Stimulated activated CD8-positive, alpha-beta memory T cell treated with anti-CD3 and anti-CD28 coated beads, Interleukin-7, amount 100 ng/mL, for 1 hour (primary cell): ENCODE measurements around the gene KRTAP1-5.
"Not testable (repeated sequence)": the region's sequence is repeated elsewhere in the genome, so short reads cannot be mapped to it uniquely, and the experiment has no call there.

Experiments used
- DNase-seq, 2 donors: peaks; one replicate each; pipeline ENCODE4 v3.0.0-alpha.2; 2020; ENCODE audit warnings: low read depth in 2 of 2

Gene KRTAP1-5

GRCh38 chr17:41048441-41048840 lies 21.4 kb upstream of the KRTAP1-5 start:
- DNase-seq: no peak

- DNase-seq: not testable (repeated sequence)
Measured at GRCh38 chr17:41046735-41047465, 19.9 kb upstream of the KRTAP1-5 start, which contains the start of gene KRTAP2-1. Gene KRTAP2-1, minus strand, starts transcription at chr17:41047316. Its CDS starts 49 bp downstream, at chr17:41047267.

- no peak for DNase-seq
Measured at GRCh38 chr17:41042953-41043352, 15.9 kb upstream of the KRTAP1-5 start.

- not testable (repeated sequence) for DNase-seq
Measured at GRCh38 chr17:41040783-41041571, 14.0 kb upstream of the KRTAP1-5 start, which contains the start of gene KRTAP1-1. Gene KRTAP1-1, minus strand, starts transcription at chr17:41041450. Its CDS starts 53 bp downstream, at chr17:41041397.

GRCh38 chr17:41037853-41038350 lies 10.9 kb upstream of the KRTAP1-5 start:
- no peak for DNase-seq

- not testable (repeated sequence) for DNase-seq
Measured at GRCh38 chr17:41034346-41034935, 7.4 kb upstream of the KRTAP1-5 start, which contains the start of gene KRTAP1-3. Gene KRTAP1-3, minus strand, starts transcription at chr17:41034874. Its CDS starts 53 bp downstream, at chr17:41034821.

DNA sequence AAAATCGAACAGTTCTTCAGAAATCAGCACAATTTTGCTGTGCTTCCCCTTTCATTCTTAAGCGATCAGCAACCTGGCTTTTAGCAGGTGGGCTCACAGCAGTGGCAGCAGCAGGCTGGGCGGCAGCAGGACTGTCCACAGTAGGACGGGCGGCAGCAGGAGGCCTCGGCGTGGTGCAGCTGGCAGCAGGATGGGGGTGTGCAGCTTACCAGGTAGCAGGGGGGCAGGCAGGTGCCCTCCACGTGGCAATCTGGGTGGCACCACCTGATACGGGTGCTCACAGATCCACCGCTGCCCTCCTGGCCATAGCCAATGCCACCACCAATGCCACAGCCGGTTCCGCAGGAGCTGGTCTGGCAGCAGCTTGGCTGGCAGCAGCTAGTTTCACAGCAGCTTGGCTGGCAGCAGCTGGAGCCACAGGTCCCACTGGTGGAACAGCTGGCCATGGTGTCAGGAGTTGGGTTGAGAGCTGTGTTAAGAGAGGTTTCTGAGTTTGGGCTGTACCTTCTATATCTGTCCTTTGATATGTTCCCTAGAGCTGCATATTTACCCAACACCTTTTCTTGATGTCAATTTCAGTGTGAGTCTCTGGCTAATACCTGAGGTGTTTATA lies 2.7 kb upstream of the KRTAP1-5 start, which contains the start of gene KRTAP1-4:
Gene KRTAP1-4, minus strand, starts transcription at position 563 of the 613 bp plus-strand sequence. Its CDS starts 117 bp downstream, at position 446.
- no peak for DNase-seq

DNA sequence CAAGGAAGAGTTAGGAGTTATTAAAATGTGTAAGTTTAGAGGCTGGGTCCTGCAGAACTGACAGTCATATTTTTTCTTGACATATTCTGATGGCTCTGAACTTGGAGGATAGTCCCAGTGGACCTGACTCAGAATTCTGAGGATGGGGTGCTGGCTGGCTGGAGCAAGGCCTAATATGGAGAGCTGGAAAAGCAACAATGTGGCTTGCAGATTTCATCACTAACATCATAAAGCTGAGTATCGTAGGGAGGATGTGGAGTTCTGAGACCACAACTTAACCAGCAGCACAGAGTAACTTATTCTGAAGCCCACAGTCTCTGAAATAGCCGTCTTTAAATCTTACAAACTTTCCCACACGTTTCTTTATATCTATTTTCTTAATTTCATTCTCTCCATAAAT lies 2.3 kb downstream of the KRTAP1-5 start:
- DNase-seq: no peak

GRCh38 chr17:41020336-41020735 lies 6.7 kb downstream of the KRTAP1-5 start:
- DNase-seq: no peak

GRCh38 chr17:41019415-41019814 lies 7.6 kb downstream of the KRTAP1-5 start:
- DNase-seq: no peak

- DNase-seq: no peak
Measured at GRCh38 chr17:41018541-41018940, 8.5 kb downstream of the KRTAP1-5 start.

DNA sequence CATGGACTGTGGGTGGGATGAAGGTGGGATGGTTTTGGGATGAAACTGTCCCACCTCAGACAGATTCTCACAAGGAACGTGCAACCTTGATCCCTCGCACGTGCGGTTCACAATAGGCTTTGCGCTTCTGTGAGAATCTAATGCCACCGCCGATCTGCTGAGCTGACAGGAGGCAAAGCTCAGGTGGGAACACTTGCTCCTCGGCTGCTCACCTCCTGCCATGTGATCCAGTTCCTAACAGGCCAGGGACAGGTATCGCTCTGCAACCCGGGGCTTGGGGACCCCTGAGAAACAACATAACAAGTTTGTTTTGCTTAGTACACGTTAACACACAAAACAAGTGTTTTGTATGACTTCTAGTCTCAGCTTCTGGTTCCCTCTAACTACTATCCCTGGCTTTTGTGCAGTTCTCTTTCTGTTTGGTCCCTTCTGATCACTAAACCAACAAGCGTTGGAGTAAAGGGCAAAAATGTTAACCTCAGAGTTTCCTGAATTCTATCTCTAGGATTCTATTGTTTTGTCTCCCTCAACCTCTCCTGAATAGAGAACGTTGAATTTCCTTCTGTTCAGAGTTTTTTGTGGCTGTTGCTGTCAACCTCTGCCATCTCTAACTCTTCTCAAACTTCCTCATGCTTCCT lies 10.3 kb downstream of the KRTAP1-5 start:
- DNase-seq: no peak

DNA sequence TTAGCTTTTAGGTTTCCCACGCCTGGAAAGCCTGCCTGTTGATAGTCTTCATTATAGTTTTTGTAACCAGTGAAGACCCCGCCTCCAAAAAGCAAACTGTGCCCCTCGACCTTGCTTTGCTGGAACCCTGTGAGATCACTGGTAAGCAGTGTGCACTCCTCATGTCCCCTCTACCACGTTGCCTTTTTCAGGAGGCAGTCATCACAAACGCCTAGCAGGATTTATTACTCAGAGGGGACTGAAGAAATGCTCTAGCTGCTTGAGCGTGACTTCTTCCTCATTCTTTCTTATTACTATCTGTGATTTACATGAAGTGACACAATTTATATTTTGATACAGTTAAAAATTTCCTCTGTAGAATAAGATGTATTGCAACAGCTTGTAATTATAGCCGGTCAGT lies 11.6 kb downstream of the KRTAP1-5 start:
- no peak for DNase-seq

GRCh38 chr17:41013606-41014005 lies 13.4 kb downstream of the KRTAP1-5 start:
- DNase-seq: no peak

DNA sequence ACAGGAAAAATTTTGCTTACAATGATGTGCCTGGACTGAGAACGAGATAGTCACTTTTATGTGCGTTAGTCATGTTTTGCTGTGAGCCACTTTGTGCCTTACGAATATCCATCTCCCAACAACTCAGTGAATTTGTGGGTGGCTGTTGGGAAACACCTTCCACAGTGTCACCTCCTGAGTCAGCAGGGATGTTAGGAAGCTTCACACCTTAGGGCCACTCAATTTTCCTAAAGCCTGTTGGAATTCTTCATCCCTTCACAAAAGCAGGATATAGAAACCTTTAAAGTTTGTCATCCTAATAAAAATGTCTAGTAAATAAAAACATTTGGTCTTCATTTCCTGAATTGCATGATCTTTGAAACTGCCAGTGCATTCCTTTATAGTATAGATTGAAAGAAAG lies 13.8 kb downstream of the KRTAP1-5 start:
- no peak for DNase-seq

DNA sequence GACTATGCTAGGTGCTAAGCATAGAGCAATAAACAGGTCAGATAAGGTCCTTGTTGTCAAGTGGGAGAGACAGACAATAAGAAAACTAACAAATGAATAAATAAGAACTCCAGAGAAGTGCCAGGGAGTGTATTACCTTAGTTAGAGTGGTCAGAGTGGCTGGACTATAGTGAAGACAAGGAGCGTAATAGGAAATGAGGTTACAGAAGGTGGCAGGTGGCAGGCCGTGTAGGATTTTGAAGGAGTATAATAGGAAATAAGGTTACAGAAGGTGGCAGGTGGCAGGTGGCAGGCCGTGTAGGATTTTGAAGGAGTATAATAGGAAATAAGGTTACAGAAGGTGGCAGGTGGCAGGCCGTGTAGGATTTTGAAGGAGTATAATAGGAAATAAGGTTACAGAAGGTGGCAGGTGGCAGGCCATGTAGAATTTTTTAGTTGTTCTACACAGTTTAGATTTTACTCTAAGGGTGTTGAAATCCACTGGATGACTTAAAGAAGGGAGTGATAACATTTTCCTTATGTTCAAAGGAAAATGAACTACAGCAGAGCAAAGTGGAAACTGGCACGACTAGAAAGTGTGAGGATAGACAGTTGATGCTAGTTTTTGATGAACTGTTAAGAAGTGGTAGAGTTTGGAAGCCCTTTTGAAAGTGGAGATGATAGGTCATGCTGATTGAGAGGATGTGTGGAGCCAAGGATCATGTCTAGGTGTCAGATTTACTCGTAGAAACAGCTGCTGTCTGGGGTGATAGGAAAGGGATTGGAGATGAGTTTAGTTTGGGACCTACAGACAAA lies 14.5 kb downstream of the KRTAP1-5 start:
- DNase-seq: no peak

DNA sequence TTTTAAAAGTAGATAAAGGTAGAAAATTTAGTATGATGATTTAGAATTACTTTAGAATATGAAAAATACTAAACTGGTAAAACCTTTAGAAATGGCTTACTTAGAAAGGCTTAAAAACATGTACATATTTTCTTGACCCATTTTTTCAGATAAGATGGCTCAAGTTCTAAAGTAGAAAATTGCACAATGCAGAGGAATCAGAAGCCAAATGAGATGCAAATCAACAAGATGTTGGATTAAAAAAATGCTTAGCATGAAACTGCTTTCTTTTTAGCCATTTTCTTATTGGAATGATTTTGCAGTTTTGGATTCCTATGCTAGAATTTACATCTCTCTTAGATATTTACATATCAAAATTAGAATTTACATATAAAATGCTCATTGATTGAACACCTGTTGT lies 16.6 kb downstream of the KRTAP1-5 start:
- DNase-seq: no peak

- DNase-seq: no peak
Measured at GRCh38 chr17:41009936-41010335, 17.1 kb downstream of the KRTAP1-5 start.

DNA sequence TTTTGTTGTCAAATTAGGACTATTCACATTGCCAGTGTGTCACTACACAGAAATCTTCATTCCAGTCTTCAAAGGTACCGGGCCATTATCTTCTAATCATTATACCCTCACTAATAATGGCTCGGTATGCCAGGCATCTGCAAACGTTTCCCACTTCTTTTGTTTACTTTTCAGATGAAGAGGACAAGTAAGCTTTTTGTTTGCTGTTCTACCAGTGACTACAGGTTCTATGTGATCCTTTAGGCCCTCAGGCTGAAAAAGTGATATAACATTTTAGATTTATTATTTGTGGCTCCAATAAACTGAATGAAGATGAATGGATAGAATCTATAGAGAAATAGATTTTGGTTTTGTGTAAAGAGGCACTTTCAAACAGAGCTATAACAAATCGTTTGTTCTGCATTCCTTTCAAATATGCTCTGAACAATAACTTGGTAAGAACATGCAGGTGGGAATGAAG lies 17.7 kb downstream of the KRTAP1-5 start:
- DNase-seq: no peak

- no peak for DNase-seq
Measured at GRCh38 chr17:41008811-41009210, 18.2 kb downstream of the KRTAP1-5 start, which contains the start of gene KRTAP3-1. Gene KRTAP3-1, minus strand, starts transcription at chr17:41009128. Its CDS starts 54 bp downstream, at chr17:41009074.
